Neural progenitor cell (in vitro differentiated cells): ENCODE measurements around the gene CDNF. TPM values are rescaled to one million over a fixed set of nuclear protein-coding genes. Genes with fewer than 3 reads are reported as not detected.
"Not testable (repeated sequence)": the region's sequence is repeated elsewhere in the genome, so short reads cannot be mapped to it uniquely, and the experiment has no call there.

Source experiments
- DNase-seq: peaks from one replicate; pipeline ENCODE4 v3.0.0-alpha.2; 2016; ENCODE audit warnings: low spot score
- H2AFZ ChIP-seq: fragments of 200-600 bp; sonication (generic); replicated peaks from 2 replicates; pipeline ENCODE4 v1.6.1; 2016; ENCODE audit warnings: antibody characterized with exemption
- H3F3A ChIP-seq: fragments of 200-600 bp; sonication (generic); 2 replicates; pipeline ENCODE4 v1.6.1; 2016; ENCODE audit warnings: antibody characterized with exemption, low read depth
- H3K27ac ChIP-seq: fragments of 200-600 bp; sonication (generic); 2 replicates; pipeline ENCODE4 v1.5.1; 2016; ENCODE audit warnings: mild to moderate bottlenecking
- H3K27me3 ChIP-seq: fragments of 200-600 bp; sonication (generic); 2 replicates; pipeline ENCODE4 v1.6.1; 2016; ENCODE audit warnings: mild to moderate bottlenecking, moderate library complexity
- H3K36me3 ChIP-seq: fragments of 200-600 bp; sonication (generic); 2 replicates; pipeline ENCODE4 v1.5.1; 2016
- H3K4me1 ChIP-seq: fragments of 200-600 bp; sonication (generic); 2 replicates; pipeline ENCODE4 v1.6.1; 2016; ENCODE audit warnings: mixed run types
- H3K4me2 ChIP-seq: fragments of 200-600 bp; sonication (generic); 2 replicates; pipeline ENCODE4 v1.6.1; 2016
- H3K4me3 ChIP-seq: fragments of 200-600 bp; sonication (generic); 2 replicates; pipeline ENCODE4 v1.5.1; 2016
- H3K79me2 ChIP-seq: fragments of 200-600 bp; sonication (generic); 2 replicates; pipeline ENCODE4 v1.6.1; 2016; ENCODE audit warnings: low read depth
- H3K9ac ChIP-seq: fragments of 200-600 bp; sonication (generic); 2 replicates; pipeline ENCODE4 v1.6.1; 2016
- H3K9me3 ChIP-seq: fragments of 200-600 bp; sonication (generic); 2 replicates; pipeline ENCODE4 v1.5.1; 2016; ENCODE audit warnings: low read depth
- H4K20me1 ChIP-seq: fragments of 200-600 bp; sonication (generic); 2 replicates; pipeline ENCODE4 v1.6.1; 2016; ENCODE audit warnings: low read depth
- H3K27ac Mint-ChIP-seq: 3 replicates; pipeline ENCODE4 v1.8.0; 2021; ENCODE audit warnings: mixed read lengths
- H3K27me3 Mint-ChIP-seq: 2 replicates; pipeline ENCODE4 v1.8.0; 2022; ENCODE audit warnings: low read depth, mild to moderate bottlenecking, inconsistent platforms, moderate library complexity, mixed read lengths; ENCODE audit not compliant: insufficient read depth
- H3K36me3 Mint-ChIP-seq: 3 replicates; pipeline ENCODE4 v1.8.0; 2021; ENCODE audit warnings: mixed read lengths
- H3K4me1 Mint-ChIP-seq: 3 replicates; pipeline ENCODE4 v1.8.0; 2021; ENCODE audit warnings: mixed read lengths
- H3K4me3 Mint-ChIP-seq: 3 replicates; pipeline ENCODE4 v1.8.0; 2021; ENCODE audit warnings: mild to moderate bottlenecking, moderate library complexity, mixed read lengths
- H3K9me3 Mint-ChIP-seq: 3 replicates; pipeline ENCODE4 v1.8.0; 2020; ENCODE audit warnings: mixed read lengths
- EZH2 ChIP-seq: fragments of 200-600 bp; sonication (generic); IDR thresholded peaks from 2 replicates; pipeline ENCODE4 v1.6.1; 2017; ENCODE audit warnings: antibody characterized with exemption, mild to moderate bottlenecking, moderate library complexity
- EZH2phosphoT487 ChIP-seq: fragments of 200-600 bp; sonication (generic); IDR thresholded peaks from 2 replicates; pipeline ENCODE4 v1.6.1; 2017; ENCODE audit warnings: antibody characterized with exemption
- total RNA-seq: library from RNA; depleted of rRNA; stranded (reverse); fragments of >200 nt; gene quantifications from 2 replicates; pipeline ENCODE4 v1.2.3, GENCODE V29; 2015; ENCODE audit warnings: low replicate concordance
- TF ChIP-seq, protein P1 (sequence below): fragments of 200-600 bp; sonication (generic); IDR thresholded peaks from 2 replicates; pipeline ENCODE4 v1.5.1; 2017; ENCODE audit warnings: antibody characterized with exemption, mild to moderate bottlenecking

Gene CDNF
- total RNA-seq, 1 donor from 2014 or later = 5.2 TPM

DNA sequence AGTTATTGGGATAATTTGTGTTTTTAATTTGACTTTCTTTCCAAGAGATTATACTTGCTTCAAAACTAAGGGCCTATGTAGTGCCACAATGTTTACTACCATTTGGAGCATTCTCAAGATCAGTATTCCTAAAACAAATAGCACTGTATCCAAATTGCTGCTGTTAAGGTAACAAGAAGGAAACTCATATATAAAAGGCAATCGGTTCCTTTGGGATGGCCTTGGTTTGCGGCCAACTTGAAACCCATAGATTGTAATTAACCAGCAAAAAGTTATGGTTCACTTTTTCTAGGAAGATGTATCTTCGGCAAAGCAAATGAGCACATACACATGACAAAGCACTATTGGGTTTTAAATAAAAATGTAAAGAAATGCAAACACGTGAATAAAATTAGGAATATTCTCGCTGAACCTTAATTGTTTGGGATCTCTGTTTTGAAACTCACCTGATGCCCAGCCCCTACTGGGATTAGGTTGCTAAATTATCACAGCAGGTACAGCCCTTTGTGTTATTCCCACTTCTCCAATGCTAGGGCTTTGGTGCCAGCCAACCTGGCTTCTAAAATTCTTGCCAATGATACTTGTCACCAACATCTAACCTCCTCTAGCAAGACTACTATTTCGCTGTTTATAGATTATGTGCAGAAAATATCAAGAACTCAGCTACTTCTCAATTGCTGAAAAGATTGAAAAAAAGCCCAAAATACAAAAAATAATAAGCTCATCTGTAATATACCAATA is 16.0 kb downstream of the CDNF start:
- DNase-seq = no peak
- Histone ChIP-seq H3K36me3 (no peaks in the 10 kb centered on the region), H3K79me2 (no peaks in the 10 kb centered on the region), H3K9me3 (no peaks in the 10 kb centered on the region), H3F3A (no peaks in the 10 kb centered on the region), H3K4me1 (no peaks in the 10 kb centered on the region), H3K4me3 (no peak overlapping the region), H2AFZ (no peak overlapping the region), H3K27me3 (no peaks in the 10 kb centered on the region), H3K9ac (no peak overlapping the region), H4K20me1 (no peaks in the 10 kb centered on the region), H3K4me2 (no peak overlapping the region), H3K27ac (no peak overlapping the region)
- Mint-ChIP-seq H3K27ac (no peak overlapping the region), H3K4me3 (no peak overlapping the region), H3K4me1 (peaks cover 10% of the 10 kb centered on the region), H3K36me3 (no peaks in the 10 kb centered on the region), H3K9me3 (no peaks in the 10 kb centered on the region), H3K27me3 (no peaks in the 10 kb centered on the region)
- TF ChIP-seq EZH2phosphoT487 = no peak
- TF ChIP-seq, protein P1, sequence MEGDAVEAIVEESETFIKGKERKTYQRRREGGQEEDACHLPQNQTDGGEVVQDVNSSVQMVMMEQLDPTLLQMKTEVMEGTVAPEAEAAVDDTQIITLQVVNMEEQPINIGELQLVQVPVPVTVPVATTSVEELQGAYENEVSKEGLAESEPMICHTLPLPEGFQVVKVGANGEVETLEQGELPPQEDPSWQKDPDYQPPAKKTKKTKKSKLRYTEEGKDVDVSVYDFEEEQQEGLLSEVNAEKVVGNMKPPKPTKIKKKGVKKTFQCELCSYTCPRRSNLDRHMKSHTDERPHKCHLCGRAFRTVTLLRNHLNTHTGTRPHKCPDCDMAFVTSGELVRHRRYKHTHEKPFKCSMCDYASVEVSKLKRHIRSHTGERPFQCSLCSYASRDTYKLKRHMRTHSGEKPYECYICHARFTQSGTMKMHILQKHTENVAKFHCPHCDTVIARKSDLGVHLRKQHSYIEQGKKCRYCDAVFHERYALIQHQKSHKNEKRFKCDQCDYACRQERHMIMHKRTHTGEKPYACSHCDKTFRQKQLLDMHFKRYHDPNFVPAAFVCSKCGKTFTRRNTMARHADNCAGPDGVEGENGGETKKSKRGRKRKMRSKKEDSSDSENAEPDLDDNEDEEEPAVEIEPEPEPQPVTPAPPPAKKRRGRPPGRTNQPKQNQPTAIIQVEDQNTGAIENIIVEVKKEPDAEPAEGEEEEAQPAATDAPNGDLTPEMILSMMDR = no peak
- TF ChIP-seq EZH2 = no peak

- H3K4me3 Mint-ChIP-seq = no peak overlapping the region
- Histone ChIP-seq H4K20me1 (no peaks in the 10 kb centered on the region), H3K4me1 (no peaks in the 10 kb centered on the region), H3F3A (no peaks in the 10 kb centered on the region), H3K4me2 (no peak overlapping the region), H3K9me3 (no peaks in the 10 kb centered on the region), H3K79me2 (no peaks in the 10 kb centered on the region), H3K9ac (no peak overlapping the region), H3K36me3 (no peaks in the 10 kb centered on the region), H3K27ac (no peak overlapping the region), H2AFZ (peak overlapping the region; percentile 50), H3K4me3 (no peak overlapping the region), H3K27me3 (no peaks in the 10 kb centered on the region)
- no peak for DNase-seq
- TF ChIP-seq, protein P1 = no peak
- TF ChIP-seq EZH2 (no peak), EZH2phosphoT487 (no peak)
- H3K36me3 Mint-ChIP-seq = no peaks in the 10 kb centered on the region
- H3K27me3 Mint-ChIP-seq = no peaks in the 10 kb centered on the region
- no peak overlapping the region for H3K27ac Mint-ChIP-seq
- H3K9me3 Mint-ChIP-seq = no peaks in the 10 kb centered on the region
- H3K4me1 Mint-ChIP-seq = peaks cover 10% of the 10 kb centered on the region
Measured at GRCh38 chr10:14820775-14821154, 17.1 kb downstream of the CDNF start.

DNA sequence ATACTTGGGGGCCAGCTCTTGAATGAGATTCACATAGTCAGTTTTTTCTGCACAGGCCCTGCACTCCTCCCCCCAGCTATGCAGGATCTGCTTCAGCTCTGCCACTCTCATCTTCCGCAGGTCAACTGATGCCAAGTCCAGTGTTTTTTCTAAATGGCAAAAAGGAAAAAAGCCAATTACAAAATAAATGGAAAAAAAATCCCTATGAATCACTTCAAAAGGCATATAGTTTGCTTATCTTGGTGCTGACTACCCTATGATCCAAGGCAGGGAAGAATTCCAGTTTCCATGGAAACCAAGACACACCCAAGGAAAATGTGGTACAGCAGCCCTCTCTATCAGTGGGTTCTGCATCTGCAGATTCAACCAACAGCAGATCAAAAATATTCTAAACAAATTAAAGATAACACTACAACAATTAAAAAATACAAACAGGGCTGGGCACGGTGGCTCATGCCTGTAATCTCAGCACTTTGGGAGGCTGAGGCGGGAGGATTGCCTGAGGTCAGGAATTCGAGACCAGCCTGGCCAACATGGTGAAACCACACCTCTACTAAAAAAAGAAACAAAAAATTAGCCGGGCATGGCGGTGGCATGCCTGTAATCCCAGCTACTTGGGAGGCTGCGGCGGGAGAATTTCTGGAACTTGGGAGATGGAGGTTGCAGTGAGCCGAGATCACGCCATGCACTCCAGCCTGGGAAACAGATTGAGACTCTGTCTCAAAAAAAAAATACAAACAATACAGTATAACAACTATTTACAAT is 17.6 kb downstream of the CDNF start:
- H4K20me1 ChIP-seq = no peaks in the 10 kb centered on the region
- H3K9ac ChIP-seq = no peak overlapping the region
- H2AFZ ChIP-seq = no peak overlapping the region
- no peaks in the 10 kb centered on the region for H3K79me2 ChIP-seq
- H3F3A ChIP-seq = no peaks in the 10 kb centered on the region
- H3K4me3 ChIP-seq = no peak overlapping the region
- DNase-seq = no peak
- no peak for TF ChIP-seq EZH2phosphoT487
- TF ChIP-seq EZH2 = no peak
- TF ChIP-seq, protein P1 = no peak
- no peaks in the 10 kb centered on the region for H3K4me1 ChIP-seq
- no peak overlapping the region for H3K4me2 ChIP-seq
- no peak overlapping the region for H3K27ac ChIP-seq
- Mint-ChIP-seq H3K4me3 (no peak overlapping the region), H3K4me1 (peaks cover 10% of the 10 kb centered on the region), H3K36me3 (no peaks in the 10 kb centered on the region), H3K27ac (no peak overlapping the region), H3K9me3 (no peaks in the 10 kb centered on the region), H3K27me3 (no peaks in the 10 kb centered on the region)
- no peaks in the 10 kb centered on the region for H3K9me3 ChIP-seq
- H3K36me3 ChIP-seq = no peaks in the 10 kb centered on the region
- H3K27me3 ChIP-seq = no peaks in the 10 kb centered on the region

DNA sequence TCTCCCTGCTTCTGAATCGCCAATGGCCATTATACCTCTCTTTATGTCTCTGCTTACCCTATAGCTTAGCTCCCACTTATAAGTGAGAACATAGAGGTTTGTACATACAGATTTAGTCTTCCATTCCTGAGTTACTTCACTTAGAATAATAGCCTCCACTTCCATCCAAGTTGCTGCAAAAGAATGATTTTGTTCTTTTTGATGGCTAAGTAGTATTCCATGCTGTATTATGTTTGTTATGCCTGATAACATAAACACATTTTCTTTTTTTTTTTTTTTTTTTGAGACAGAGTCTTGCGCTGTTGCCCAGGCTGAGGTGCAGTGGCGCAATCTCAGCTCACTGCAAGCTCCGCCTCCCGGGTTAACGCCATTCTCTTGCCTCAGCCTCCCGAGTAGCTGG is 21.1 kb downstream of the CDNF start:
- H3K27me3 Mint-ChIP-seq, H3K27ac ChIP-seq, H3K9ac ChIP-seq, H3K36me3 ChIP-seq, H3F3A ChIP-seq, H3K79me2 ChIP-seq, H3K4me3 ChIP-seq, H2AFZ ChIP-seq, H3K4me3 Mint-ChIP-seq, H3K4me1 Mint-ChIP-seq, H3K27me3 ChIP-seq, H3K36me3 Mint-ChIP-seq, H3K9me3 ChIP-seq, DNase-seq, H4K20me1 ChIP-seq, H3K4me2 ChIP-seq, H3K9me3 Mint-ChIP-seq, H3K4me1 ChIP-seq, H3K27ac Mint-ChIP-seq: not testable (repeated sequence)
